Measurements from ENCODE around the gene WDR38. TPM values are rescaled to one million over a fixed set of nuclear protein-coding genes. Genes with fewer than 3 reads are reported as not detected.

WDR38 gene
- polyA plus RNA-seq, 1 donor, result 0.15 TPM

DNA sequence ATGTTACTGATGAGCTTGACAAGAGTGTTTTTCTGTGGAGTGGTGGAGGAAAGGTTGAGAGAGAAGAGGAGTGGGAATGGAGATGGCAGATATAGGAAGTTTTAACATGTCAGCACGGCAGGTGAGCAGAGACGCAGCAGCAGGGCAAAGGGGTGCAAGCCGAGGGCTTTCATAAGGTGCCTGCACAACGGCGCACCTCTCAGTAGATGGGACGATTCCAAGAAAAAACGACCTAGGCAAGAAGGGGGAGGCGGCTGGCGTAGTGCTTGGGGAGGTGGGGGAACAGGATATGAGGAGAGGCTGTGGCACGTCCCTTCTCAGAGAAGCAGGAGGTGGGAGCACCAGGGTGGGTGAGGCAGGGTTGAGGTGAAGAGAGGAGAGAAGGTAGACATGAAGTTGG lies 33.2 kb downstream of the WDR38 start:
- DNase-seq, result no peak

DNA sequence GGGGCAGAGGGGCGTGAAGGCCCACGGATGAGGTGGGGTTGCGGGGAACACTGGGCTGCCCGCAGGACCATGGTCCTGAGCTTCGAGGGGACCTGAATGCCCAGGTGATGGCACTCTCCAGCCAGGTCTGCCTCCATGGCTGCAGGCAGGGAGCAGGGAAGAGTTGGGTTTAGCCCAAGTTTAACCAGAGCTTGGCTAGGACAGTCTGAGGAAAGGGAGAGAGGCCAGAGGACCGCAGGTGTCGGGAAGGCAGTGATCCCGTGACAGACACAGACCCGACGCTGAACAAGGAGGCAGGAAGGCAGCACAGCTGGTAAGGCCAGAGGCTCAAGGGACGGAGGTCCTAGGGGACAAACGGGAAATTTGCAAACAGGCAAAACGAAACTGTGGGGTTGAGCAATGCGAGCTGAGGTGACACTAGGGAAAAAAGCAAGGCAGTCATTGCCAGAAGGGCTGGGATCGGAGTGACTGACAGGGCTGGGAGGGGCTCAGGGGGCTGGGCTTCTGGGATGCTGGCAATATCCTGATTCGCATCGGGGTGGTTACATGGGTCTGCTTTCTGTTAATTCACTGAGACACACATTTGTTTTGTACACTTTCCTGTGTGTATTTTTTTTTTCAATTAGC lies 33.7 kb downstream of the WDR38 start:
- no peak for DNase-seq

DNA sequence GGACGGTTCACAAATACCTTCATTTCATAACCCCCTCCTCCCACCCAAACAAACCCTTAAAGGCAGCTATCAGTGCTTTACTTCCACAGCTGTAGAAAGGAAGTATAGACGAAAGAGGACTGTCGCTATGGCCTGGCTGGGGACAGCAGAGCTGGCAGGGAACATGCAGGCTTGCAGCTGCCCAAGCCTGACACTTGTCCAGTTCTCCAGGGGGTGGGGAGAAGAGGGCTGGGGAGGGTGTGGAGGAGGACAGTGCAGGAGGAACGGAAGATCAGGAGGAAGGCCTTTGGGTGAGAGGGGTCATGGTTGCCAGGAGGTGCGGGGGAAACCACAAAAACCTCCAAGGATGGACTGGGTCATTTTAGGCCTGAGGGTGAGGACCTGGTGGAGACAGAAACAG lies 34.6 kb downstream of the WDR38 start:
- no peak for DNase-seq

DNA sequence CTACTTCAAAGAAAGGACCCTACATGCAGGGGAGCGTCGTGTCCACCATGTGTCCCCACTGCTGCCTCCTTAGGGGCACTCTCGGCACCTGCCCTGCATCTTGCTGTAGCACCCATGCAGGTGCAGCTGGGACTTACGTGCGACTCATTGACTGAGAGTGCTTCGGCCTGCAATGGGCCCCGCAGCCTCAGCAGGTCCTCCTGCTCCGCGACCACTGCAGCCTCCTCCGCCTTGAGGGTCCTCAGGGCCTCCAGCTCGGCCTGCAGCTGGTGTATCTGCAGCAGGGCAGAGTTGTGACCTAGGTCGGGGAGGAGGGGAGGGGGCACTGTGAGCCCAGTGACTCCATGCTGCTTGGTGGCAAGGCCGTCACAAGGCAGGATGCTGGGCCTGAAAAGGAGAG lies 35.7 kb downstream of the WDR38 start:
- no peak for DNase-seq

DNA sequence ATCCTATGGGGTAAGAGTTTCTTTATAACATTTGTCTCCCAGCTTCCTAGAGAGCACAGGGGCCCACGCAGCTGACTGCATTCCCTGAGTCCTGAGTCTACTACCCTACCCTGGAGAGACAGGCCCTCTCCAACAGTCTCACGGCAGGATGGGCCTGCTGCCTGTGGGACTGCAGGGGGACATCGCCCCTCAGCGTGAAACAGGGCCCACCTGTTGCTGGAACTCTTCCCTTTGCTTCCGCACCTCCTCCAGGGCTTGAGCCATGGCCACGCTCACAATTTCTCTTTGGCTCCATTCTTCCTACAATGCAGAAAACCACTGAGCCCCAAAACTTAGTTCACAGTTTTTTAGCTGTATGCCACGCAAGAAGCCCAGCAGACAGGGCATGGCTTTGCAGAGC lies 36.9 kb downstream of the WDR38 start:
- DNase-seq, result no peak

DNA sequence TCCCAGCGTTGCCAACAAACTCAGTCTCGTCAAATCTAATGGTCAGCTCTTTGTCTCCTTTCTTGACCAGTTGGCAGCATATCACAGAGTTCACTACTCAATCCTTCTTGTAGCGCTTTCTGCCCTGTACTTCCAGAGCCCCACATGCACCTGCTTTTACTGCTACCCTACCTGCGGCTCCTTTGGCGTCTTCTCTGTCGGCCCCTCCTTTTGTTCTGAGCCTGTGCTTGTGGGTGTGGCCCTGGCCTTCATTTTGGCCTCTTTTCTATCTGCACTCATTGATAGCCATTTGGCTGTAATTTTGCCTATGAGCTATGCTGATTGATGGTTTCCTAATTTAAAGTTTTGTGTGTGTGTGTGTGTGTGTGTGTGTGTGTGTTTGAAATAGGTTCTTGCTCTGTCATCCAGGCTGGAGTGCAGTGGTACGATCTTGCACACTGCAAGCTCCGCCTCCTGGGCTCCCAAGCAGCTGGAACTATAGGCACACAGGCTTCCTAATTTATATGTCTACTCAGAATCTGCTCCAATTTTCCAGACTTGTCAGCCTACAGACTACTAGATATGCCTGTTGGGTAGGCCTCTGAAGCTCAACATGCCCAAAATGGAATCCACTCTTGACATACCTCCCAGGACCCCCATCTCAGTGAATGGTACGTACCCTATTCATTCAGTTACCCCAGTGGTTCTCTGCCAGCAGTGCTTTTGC lies 40.9 kb downstream of the WDR38 start:
- no peak for DNase-seq

DNA sequence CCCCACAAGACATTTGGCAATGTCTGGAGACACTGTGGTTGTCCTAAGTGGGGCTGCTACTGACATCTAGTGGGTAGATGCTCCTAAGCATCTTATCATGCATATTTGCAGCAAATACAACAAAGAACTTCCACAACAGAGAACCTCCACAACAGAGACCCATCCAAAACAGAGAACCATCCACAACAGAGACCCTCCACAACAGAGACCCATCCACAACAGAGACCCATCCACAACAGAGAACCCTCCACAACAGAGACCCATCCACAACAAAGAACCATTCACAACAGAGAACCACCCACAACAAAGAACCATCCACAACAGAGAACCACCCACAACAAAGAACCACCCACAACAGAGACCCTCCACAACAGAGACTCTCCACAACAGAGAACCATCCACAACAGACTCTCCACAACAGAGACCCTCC lies 41.5 kb downstream of the WDR38 start:
- DNase-seq, result no peak

DNA sequence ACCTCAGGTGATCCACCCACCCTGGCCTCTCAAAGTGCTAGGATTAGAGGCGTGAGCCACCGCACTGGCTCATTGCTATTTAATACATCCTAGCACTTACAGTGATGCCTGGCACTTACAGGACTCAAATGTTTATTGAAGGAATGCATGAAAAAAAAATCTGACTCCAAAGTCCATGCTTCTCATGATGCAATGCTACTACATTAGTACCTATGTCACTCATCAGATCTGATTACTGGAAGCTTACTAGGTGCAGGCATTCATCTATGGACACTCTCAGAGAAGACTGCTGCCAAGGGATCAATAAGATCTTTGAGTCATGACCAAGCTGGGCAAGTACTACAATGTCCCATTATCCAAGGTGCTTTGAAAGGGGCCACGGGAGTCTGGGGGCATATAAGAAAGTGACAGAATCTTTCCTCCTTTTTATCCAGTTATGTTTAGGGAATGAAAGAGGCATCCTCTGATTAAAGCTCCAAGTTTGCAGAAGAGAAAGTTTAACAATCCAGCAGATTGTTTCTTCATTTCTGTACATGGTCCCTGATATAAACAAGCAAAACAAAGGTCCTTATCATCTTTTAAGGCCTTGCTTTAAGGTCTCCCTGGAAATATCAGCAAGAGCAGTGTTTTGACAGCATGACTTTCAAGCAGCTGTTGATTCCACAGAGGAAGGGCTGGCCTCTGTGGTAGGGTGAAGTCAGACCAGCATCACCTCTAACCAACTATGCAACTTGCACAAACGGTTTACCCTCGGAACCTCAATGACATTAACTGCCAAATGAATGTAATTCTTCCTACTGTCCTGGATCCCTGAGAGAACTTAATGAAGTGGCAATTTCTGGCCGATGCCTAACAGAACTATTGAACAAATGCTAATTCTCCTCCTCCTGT lies 44.6 kb downstream of the WDR38 start:
- DNase-seq, result no peak

DNA sequence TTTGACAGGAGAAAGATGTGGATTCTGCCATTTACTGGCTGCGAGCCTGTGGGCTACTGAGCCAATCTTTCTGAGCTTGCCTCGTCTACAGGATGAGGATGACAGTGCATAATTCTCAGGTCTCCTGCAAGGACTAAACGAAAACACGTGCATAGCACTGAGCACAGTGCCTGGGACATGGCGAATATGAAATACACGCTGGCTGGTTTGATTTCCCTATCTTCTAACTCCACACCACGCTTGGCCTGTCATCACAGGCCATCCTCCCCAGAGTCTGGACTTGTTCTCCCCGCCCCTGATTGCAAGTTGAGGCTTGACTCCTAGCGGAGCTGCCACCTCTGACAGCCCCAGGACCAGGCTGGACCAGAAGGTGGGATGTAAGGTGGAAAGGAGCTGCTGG lies 46.6 kb downstream of the WDR38 start:
- DNase-seq, result no peak

DNA sequence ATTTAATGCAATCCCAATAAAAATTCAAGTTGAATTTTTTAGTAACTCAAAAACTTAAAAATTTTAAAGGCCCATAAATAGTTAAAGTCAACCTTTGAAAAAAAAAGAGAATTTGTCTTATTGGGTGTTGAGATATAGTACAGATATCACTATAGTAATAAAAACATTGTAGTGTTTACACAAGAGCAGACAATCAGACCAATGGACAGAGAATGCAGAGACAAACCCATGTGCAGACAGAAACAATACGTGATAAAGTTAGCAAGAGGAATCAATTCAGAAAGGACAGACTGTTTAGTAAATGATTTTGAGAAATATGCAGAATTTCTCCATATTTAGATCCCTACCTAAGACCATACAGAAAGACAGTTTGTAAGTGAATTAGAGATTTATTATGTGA lies 53.7 kb downstream of the WDR38 start:
- no peak for DNase-seq

Other genes starting within 250 kb of the WDR38 start
- gene NR6A1, start 82.1 kb upstream of the WDR38 start, polyA plus RNA-seq (ENCODE audit: insufficient read length), result 0.68 TPM
- 175 TPM for gene OLFML2A, start 76.3 kb upstream of the WDR38 start, polyA plus RNA-seq (ENCODE audit: insufficient read length)
- 2,149 TPM for gene RPL35, start 8.5 kb downstream of the WDR38 start, polyA plus RNA-seq (ENCODE audit: insufficient read length)
- gene ARPC5L, start 8.7 kb downstream of the WDR38 start, polyA plus RNA-seq (ENCODE audit: insufficient read length), result 28.2 TPM
- 12.0 TPM for gene GOLGA1, start 87.6 kb downstream of the WDR38 start, polyA plus RNA-seq (ENCODE audit: insufficient read length)